K562 (cell line): ENCODE measurements around the gene RASGRP1. TPM values are rescaled to one million over a fixed set of nuclear protein-coding genes. Genes with fewer than 3 reads are reported as not detected.

Source experiments
- ARID3A ChIP-seq: IDR thresholded peaks from 2 replicates; pipeline ENCODE4 v1.6.1; 2012; ENCODE audit warnings: low read depth, low read length, improper control_type of control experiment, borderline replicate concordance
- E2F6 ChIP-seq, 2 experiments: IDR thresholded peaks; 2 replicates each; pipeline ENCODE4 v1.6.1; 2011; ENCODE audit warnings: borderline replicate concordance in 1 of 2, control low read depth in 1 of 2, low read depth in 1 of 2, low read length in 1 of 2, mild to moderate bottlenecking in 1 of 2, mixed read lengths in 1 of 2, moderate library complexity in 1 of 2; ENCODE audit not compliant: insufficient read depth in 1 of 2, insufficient read length in 1 of 2, poor library complexity in 1 of 2, severe bottlenecking in 1 of 2; ENCODE audit errors: extremely low read depth in 1 of 2
- FOXK1 ChIP-seq: sonication (generic); formaldehyde crosslinking; IDR thresholded peaks from 2 replicates; pipeline ENCODE4 v1.8.0; 2022; ENCODE audit warnings: missing genetic modification reagents, mild to moderate bottlenecking, borderline replicate concordance
- FOXM1 ChIP-seq, 2 experiments: fragments of 450-650 bp in 1 of 2; sonication (generic) in 1 of 2; formaldehyde crosslinking in 1 of 2; IDR thresholded peaks; 2 replicates each; pipeline versions ENCODE4 v1.6.1 to v1.9.0; 2017 to 2022; ENCODE audit warnings: low read depth in 2 of 2, mild to moderate bottlenecking in 2 of 2, missing genetic modification reagents in 1 of 2, moderate library complexity in 1 of 2
- IRF2 ChIP-seq: sonication (generic); formaldehyde crosslinking; IDR thresholded peaks from 2 replicates; pipeline ENCODE4 v1.8.1; 2022; ENCODE audit warnings: mild to moderate bottlenecking, missing genetic modification reagents
- KHSRP ChIP-seq: fragments of 450-650 bp; IDR thresholded peaks from 2 replicates; pipeline ENCODE4 v1.6.1; 2017
- MCM2 ChIP-seq: fragments of 450-650 bp; IDR thresholded peaks from 2 replicates; pipeline ENCODE4 v1.6.1; 2017; ENCODE audit warnings: low read depth, mild to moderate bottlenecking
- MEF2D ChIP-seq: conservative IDR thresholded peaks from 2 replicates; pipeline ENCODE4 v1.6.1; 2016; ENCODE audit warnings: low read depth, missing genetic modification characterization, missing compliant biosample characterization
- NFE2 ChIP-seq: IDR thresholded peaks from 2 replicates; pipeline ENCODE4 v1.6.1; 2014; ENCODE audit warnings: antibody characterized with exemption, low read depth
- NR4A1 ChIP-seq, 2 experiments: fragments of 250-450 bp in 1 of 2; fragments of 450-650 bp in 1 of 2; sonication (Bioruptor Pico) in 1 of 2; IDR thresholded peaks; 2 replicates each; pipeline versions ENCODE4 v1.4.0 to v1.6.1; 2016 to 2020; ENCODE audit warnings: mild to moderate bottlenecking in 2 of 2, missing compliant biosample characterization in 1 of 2, missing genetic modification characterization in 1 of 2, moderate library complexity in 1 of 2
- PML ChIP-seq: IDR thresholded peaks from 2 replicates; pipeline ENCODE4 v1.6.1; 2012; ENCODE audit warnings: low read length, inconsistent platforms
- RFX5 ChIP-seq: IDR thresholded peaks from 2 replicates; pipeline ENCODE4 v1.6.1; 2011; ENCODE audit warnings: low read depth, mild to moderate bottlenecking, improper control_type of control experiment, low read length
- SIX5 ChIP-seq, 2 experiments: IDR thresholded peaks; 2 replicates each; pipeline ENCODE4 v1.6.1; 2011; ENCODE audit warnings: low read length in 2 of 2, borderline replicate concordance in 1 of 2, low read depth in 1 of 2, mild to moderate bottlenecking in 1 of 2, moderate library complexity in 1 of 2; ENCODE audit not compliant: insufficient read depth in 1 of 2
- TAF15 ChIP-seq: fragments of 200-400 bp; formaldehyde crosslinking; IDR thresholded peaks from 2 replicates; pipeline ENCODE4 v1.6.1; 2017; ENCODE audit warnings: mild to moderate bottlenecking, low read depth, low read length, moderate library complexity
- TAF7 ChIP-seq: fragments of 450-650 bp; IDR thresholded peaks from 2 replicates; pipeline ENCODE4 v1.6.1; 2016; ENCODE audit warnings: missing genetic modification characterization, missing compliant biosample characterization
- TBL1XR1 ChIP-seq, 2 experiments: IDR thresholded peaks; 2 replicates each; pipeline ENCODE4 v1.6.1; 2012; ENCODE audit warnings: improper control_type of control experiment in 2 of 2, low read length in 2 of 2, mild to moderate bottlenecking in 1 of 2
- TRIM28 ChIP-seq: fragments of 450-650 bp; IDR thresholded peaks from 2 replicates; pipeline ENCODE4 v1.6.1; 2017
- XRCC3 ChIP-seq: fragments of 450-650 bp; IDR thresholded peaks from 2 replicates; pipeline ENCODE4 v1.6.1; 2017; ENCODE audit warnings: mild to moderate bottlenecking, moderate library complexity
- ZSCAN29 ChIP-seq: fragments of 450-650 bp; IDR thresholded peaks from 2 replicates; pipeline ENCODE4 v1.6.1; 2017
- polyA plus RNA-seq, 8 experiments: library from polyadenylated mRNA; depleted of rRNA in 4 of 8; stranded (reverse) in 5 of 8; unstranded in 3 of 8; fragments of >200 nt; fragmentation: Nextera tagmentation in 2 of 8; fragmentation: Illumina TruSeq in 1 of 8; extraction: Ambion mirVana in 2 of 8; extraction: Trizol in 1 of 8; gene quantifications; 2 replicates each; pipeline versions ENCODE4 v1.2.1 to v1.2.3, GENCODE V29; 2011 to 2014; ENCODE audit warnings: inconsistent platforms in 1 of 8, missing spikeins in 1 of 8
- total RNA-seq, 7 experiments: library from RNA; depleted of rRNA in 6 of 7; stranded (reverse); fragments of >200 nt in 6 of 7; fragmentation: Illumina TruSeq in 2 of 7; extraction: Trizol in 2 of 7; gene quantifications; 2 replicates each; pipeline versions ENCODE4 v1.2.1 to v1.2.3, GENCODE V29; 2011 to 2021; ENCODE audit warnings: low replicate concordance in 1 of 7
- TF ChIP-seq, protein P1 (sequence below): fragments of 250-450 bp; sonication (Bioruptor Pico); IDR thresholded peaks from 2 replicates; pipeline ENCODE4 v1.5.1; 2021; ENCODE audit warnings: mild to moderate bottlenecking
- TF ChIP-seq, protein P2 (sequence below): IDR thresholded peaks from 2 replicates; pipeline ENCODE4 v1.6.1; 2011; ENCODE audit warnings: borderline replicate concordance, low read depth, mild to moderate bottlenecking, moderate library complexity, low read length; ENCODE audit not compliant: insufficient read depth, poor library complexity, severe bottlenecking

Gene RASGRP1
- total and polyA plus RNA-seq, 9 of the 15 experiments (the other 6 are each of a cell fraction or from before 2014, with no cell fraction given): 0.14 to 0.72 (median 0.31) TPM

GRCh38 chr15:38453971-38454695, 110.5 kb downstream of the RASGRP1 start, which contains the start of gene FAM98B (continued):
- TF ChIP-seq NR4A1 (CRISPR knock-in tag; IDR thresholded peaks at IDR 0.05) (0 out of 2 replicates have a peak, but pooled peaks have one; percentile 24), NR4A1 (tag; IDR thresholded peaks at IDR 0.05) (peak; percentile 77), XRCC3 (no peak), RFX5 (no peak), KHSRP (no peak), SIX5 (IDR thresholded peaks at IDR 0.05; ENCODE audit: borderline replicate concordance in 1 of 2, insufficient read depth in 1 of 2, low read depth in 1 of 2, low read length in 2 of 2) (peak; percentile 49 to 58; a peak in 3 of 4 replicates), FOXM1 (IDR thresholded peaks at IDR 0.05; ENCODE audit: low read depth) (0 out of 2 replicates have a peak, but pooled peaks have one; percentile 55), FOXM1 (CRISPR knock-in tag; IDR thresholded peaks at IDR 0.05; ENCODE audit: low read depth) (no peak), MCM2 (no peak), MEF2D (no peak), TAF7 (tag) (peak; percentile 96), NFE2 (no peak; the same call in 1 of the 2 replicates), ZSCAN29 (no peak), E2F6 (IDR thresholded peaks at IDR 0.05; ENCODE audit: borderline replicate concordance in 1 of 2, extremely low read depth in 1 of 2, insufficient read depth in 1 of 2, insufficient read length in 1 of 2, low read depth in 1 of 2, low read length in 1 of 2, poor library complexity in 1 of 2, severe bottlenecking in 1 of 2) (peak; percentile 58 to 84), PML (peak; percentile 79), IRF2 (CRISPR knock-in tag) (no peak), FOXK1 (CRISPR knock-in tag) (no peak), TAF15 (no peak), TRIM28 (0 out of 2 replicates have a peak, but pooled peaks have one; percentile 53), ARID3A (0 out of 2 replicates have a peak, but pooled peaks have one; percentile 40), TBL1XR1 (IDR thresholded peaks at IDR 0.05; ENCODE audit: low read length in 2 of 2) (peak; percentile 33 to 54; a peak in 1 of 4 replicates)
- TF ChIP-seq, protein P1, sequence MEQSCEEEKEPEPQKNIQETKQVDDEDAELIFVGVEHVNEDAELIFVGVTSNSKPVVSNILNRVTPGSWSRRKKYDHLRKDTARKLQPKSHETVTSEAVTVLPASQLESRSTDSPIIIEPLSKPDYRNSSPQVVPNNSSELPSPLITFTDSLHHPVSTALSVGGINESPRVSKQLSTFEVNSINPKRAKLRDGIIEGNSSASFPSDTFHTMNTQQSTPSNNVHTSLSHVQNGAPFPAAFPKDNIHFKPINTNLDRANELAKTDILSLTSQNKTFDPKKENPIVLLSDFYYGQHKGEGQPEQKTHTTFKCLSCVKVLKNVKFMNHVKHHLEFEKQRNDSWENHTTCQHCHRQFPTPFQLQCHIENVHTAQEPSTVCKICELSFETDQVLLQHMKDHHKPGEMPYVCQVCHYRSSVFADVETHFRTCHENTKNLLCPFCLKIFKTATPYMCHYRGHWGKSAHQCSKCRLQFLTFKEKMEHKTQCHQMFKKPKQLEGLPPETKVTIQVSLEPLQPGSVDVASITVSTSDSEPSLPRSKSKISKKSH (CRISPR knock-in tag): no peak
- TF ChIP-seq, protein P2, sequence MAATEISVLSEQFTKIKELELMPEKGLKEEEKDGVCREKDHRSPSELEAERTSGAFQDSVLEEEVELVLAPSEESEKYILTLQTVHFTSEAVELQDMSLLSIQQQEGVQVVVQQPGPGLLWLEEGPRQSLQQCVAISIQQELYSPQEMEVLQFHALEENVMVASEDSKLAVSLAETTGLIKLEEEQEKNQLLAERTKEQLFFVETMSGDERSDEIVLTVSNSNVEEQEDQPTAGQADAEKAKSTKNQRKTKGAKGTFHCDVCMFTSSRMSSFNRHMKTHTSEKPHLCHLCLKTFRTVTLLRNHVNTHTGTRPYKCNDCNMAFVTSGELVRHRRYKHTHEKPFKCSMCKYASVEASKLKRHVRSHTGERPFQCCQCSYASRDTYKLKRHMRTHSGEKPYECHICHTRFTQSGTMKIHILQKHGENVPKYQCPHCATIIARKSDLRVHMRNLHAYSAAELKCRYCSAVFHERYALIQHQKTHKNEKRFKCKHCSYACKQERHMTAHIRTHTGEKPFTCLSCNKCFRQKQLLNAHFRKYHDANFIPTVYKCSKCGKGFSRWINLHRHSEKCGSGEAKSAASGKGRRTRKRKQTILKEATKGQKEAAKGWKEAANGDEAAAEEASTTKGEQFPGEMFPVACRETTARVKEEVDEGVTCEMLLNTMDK: no peak
